ENCODE measurements around the gene BID. TPM values are rescaled to one million over a fixed set of nuclear protein-coding genes. Genes with fewer than 3 reads are reported as not detected.

The BID gene
- total and polyA plus RNA-seq, 2 donors from 2014 or later = 10.6 to 12.5 TPM

DNA sequence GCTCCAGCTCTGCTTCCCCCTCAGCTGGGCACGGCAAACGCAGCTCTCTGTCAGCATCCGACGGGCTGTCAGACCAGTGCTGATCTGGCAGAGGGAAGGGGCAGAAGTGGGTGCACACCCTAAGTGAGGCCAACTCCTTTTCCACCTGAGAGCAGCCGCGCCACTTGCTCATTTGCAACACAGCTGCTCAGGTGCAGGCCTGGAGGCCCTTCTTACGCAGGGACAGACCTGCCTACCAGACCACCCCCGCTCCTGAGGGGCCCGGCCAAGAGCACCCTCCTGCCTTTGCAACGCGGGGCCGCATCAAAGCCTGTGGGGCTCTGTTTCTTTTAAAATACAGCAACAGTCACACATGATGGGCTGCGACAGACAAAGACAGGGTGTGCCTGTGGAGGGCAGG is 47.8 kb upstream of the BID start:
- TF ChIP-seq, protein P1, sequence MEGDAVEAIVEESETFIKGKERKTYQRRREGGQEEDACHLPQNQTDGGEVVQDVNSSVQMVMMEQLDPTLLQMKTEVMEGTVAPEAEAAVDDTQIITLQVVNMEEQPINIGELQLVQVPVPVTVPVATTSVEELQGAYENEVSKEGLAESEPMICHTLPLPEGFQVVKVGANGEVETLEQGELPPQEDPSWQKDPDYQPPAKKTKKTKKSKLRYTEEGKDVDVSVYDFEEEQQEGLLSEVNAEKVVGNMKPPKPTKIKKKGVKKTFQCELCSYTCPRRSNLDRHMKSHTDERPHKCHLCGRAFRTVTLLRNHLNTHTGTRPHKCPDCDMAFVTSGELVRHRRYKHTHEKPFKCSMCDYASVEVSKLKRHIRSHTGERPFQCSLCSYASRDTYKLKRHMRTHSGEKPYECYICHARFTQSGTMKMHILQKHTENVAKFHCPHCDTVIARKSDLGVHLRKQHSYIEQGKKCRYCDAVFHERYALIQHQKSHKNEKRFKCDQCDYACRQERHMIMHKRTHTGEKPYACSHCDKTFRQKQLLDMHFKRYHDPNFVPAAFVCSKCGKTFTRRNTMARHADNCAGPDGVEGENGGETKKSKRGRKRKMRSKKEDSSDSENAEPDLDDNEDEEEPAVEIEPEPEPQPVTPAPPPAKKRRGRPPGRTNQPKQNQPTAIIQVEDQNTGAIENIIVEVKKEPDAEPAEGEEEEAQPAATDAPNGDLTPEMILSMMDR (IDR thresholded peaks at IDR 0.05; ENCODE audit: borderline replicate concordance, extremely low read depth, insufficient read depth) = no peak
- Histone ChIP-seq H3K9ac (ENCODE audit: low read length in 3 of 3) (no peak overlapping the region), H3K27me3 (ENCODE audit: control insufficient read depth, insufficient read depth, low read length) (no peaks in the 10 kb centered on the region), H3K36me3 (ENCODE audit: control insufficient read depth in 2 of 3, insufficient read depth in 3 of 3, low read length in 3 of 3) (peaks cover 0 to 16% (median 16%) of the 10 kb centered on the region in 3 donors), H3K4me1 (ENCODE audit: control insufficient read depth in 2 of 3, insufficient read depth in 2 of 3, low read depth in 1 of 3, low read length in 3 of 3) (no peaks in the 10 kb centered on the region), H3K9me3 (ENCODE audit: control insufficient read depth in 2 of 3, insufficient read depth in 1 of 3, low read length in 3 of 3) (no peaks in the 10 kb centered on the region), H3K4me3 (ENCODE audit: low read length in 3 of 3) (no peak overlapping the region), H3K27ac (ENCODE audit: low read depth in 2 of 2, low read length in 2 of 2) (no peak overlapping the region)
- FAIRE-seq (no peak), DNase-seq (no peak)
- intact Hi-C loops (cut with DNase I) = loop anchor here (10.0 kb wide), 2 partner anchors 53 to 253 kb away; partner anchors contain the start of gene PEX26

DNA sequence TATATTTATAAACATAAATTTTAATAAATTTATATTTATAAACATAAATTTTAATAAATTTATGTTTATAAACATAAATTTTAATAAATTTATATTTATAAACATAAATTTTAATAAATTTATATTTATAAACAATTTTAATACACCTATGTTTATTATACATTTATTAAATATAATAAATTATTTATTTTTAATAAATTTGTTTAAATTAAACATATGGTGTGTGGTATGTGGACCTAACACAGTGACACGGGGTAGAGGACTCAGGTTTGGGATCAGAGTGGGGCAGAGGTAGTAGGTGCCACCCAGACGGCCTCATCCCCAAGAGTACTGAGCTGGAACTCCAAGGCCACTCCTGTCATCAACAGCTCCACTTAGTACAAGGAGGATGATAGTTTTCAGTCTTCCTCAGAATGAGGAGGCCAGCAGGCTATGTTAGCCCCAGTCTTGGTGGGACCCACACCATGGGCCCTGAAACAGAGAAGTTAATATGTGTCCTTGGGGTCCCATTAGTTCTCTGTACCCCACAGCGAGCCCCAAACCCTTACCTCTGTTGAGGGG is 46.7 kb upstream of the BID start:
- Histone ChIP-seq H3K4me1 (ENCODE audit: control insufficient read depth in 2 of 3, insufficient read depth in 2 of 3, low read depth in 1 of 3, low read length in 3 of 3) (no peaks in the 10 kb centered on the region), H3K9me3 (ENCODE audit: control insufficient read depth in 2 of 3, insufficient read depth in 1 of 3, low read length in 3 of 3) (no peaks in the 10 kb centered on the region), H3K4me3 (ENCODE audit: low read length in 3 of 3) (no peak overlapping the region), H3K9ac (ENCODE audit: low read length in 3 of 3) (no peak overlapping the region), H3K36me3 (ENCODE audit: control insufficient read depth in 2 of 3, insufficient read depth in 3 of 3, low read length in 3 of 3) (peaks cover 0 to 24% (median 14%) of the 10 kb centered on the region in 3 donors), H3K27me3 (ENCODE audit: control insufficient read depth, insufficient read depth, low read length) (no peaks in the 10 kb centered on the region), H3K27ac (ENCODE audit: low read depth in 2 of 2, low read length in 2 of 2) (no peak overlapping the region)
- DNase-seq (no peak), FAIRE-seq (peak; percentile 100)
- intact Hi-C loops (cut with DNase I) = loop anchor here (10.0 kb wide), 2 partner anchors 54 to 254 kb away; partner anchors contain the start of gene PEX26
- TF ChIP-seq, protein P1 (IDR thresholded peaks at IDR 0.05; ENCODE audit: borderline replicate concordance, extremely low read depth, insufficient read depth) = no peak

DNA sequence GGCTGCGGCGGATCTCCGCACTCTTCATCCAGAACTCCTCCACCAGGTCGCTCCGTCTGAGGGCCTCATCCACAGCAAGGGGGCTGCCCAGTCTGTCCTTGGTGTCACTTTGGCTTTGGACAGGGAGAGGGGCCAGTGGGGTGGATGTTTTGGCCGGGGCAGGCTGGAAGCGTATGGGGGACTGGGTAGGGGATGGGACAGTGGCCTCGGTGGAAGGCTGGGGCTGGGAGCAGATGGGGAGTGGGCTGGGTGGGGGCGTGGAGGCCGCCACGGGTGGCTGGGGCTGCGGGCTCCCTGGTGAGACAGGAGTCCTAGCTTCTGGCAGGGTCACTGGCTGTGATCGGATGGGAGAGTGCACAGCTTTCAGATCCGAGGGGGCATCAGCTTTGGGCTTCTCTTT is 44.4 kb upstream of the BID start:
- Histone ChIP-seq H3K9me3 (ENCODE audit: control insufficient read depth in 2 of 3, insufficient read depth in 1 of 3, low read length in 3 of 3) (no peaks in the 10 kb centered on the region), H3K4me1 (ENCODE audit: control insufficient read depth in 2 of 3, insufficient read depth in 2 of 3, low read depth in 1 of 3, low read length in 3 of 3) (no peaks in the 10 kb centered on the region), H3K9ac (ENCODE audit: low read length in 3 of 3) (no peak overlapping the region), H3K4me3 (ENCODE audit: low read length in 3 of 3) (no peak overlapping the region), H3K27ac (ENCODE audit: low read depth in 2 of 2, low read length in 2 of 2) (no peak overlapping the region), H3K27me3 (ENCODE audit: control insufficient read depth, insufficient read depth, low read length) (no peaks in the 10 kb centered on the region), H3K36me3 (ENCODE audit: control insufficient read depth in 2 of 3, insufficient read depth in 3 of 3, low read length in 3 of 3) (peaks cover 2 to 33% (median 18%) of the 10 kb centered on the region in 3 donors)
- intact Hi-C loops (cut with DNase I) = no loop called here
- TF ChIP-seq, protein P1 (IDR thresholded peaks at IDR 0.05; ENCODE audit: borderline replicate concordance, extremely low read depth, insufficient read depth) = no peak
- DNase-seq (no peak), FAIRE-seq (no peak)
